DND-41 (cell line): ENCODE results near the gene KCNB1.

Source experiments
- CTCF ChIP-seq: IDR thresholded peaks from 2 replicates; pipeline ENCODE4 v1.5.1; 2012; ENCODE audit warnings: borderline replicate concordance, low read length, moderate library complexity, mild to moderate bottlenecking; ENCODE audit not compliant: poor library complexity, severe bottlenecking; ENCODE audit errors: extremely low read depth
- EZH2 ChIP-seq: IDR thresholded peaks from 3 replicates; pipeline ENCODE4 v1.6.1; 2012; ENCODE audit warnings: borderline replicate concordance, low read depth, mild to moderate bottlenecking, moderate library complexity, low read length, inconsistent platforms; ENCODE audit not compliant: severe bottlenecking

GRCh38 chr20:49420292-49420691, 62.2 kb downstream of the KCNB1 start:
- no peak for TF ChIP-seq CTCF
- TF ChIP-seq EZH2: no peak
